GM12891 (cell line): Measurements from ENCODE around the gene SRCAP.

Experiments used
- POLR2AphosphoS5 ChIP-seq: IDR thresholded peaks from 2 replicates; pipeline ENCODE4 v1.6.1; 2011; ENCODE audit warnings: low read depth, low read length, control low read depth
- TAF1 ChIP-seq: IDR thresholded peaks from 2 replicates; pipeline ENCODE4 v1.6.1; 2011; ENCODE audit warnings: low read depth, low read length, control low read depth

GRCh38 chr16:30769379-30770089 lies 70.6 kb downstream of the SRCAP start:
- TF ChIP-seq POLR2AphosphoS5 (no peak), TAF1 (no peak)
